Dermis microvascular lymphatic vessel endothelial cell (primary cell): ENCODE measurements around the gene TTC34. TPM values are rescaled to one million over a fixed set of nuclear protein-coding genes. Genes with fewer than 3 reads are reported as not detected.

Experiments used
- DNase-seq, 2 donors: peaks; one replicate each; pipeline versions ENCODE4 v3.0.0 to v3.0.0-alpha.2; 2010; ENCODE audit warnings: low read depth in 2 of 2
- total RNA-seq: library from RNA; depleted of rRNA; stranded (reverse); fragments of >200 nt; gene quantifications from 2 replicates; pipeline ENCODE4 v1.2.1, GENCODE V29; 2014

TTC34 gene
- total RNA-seq, 1 donor from 2014 or later = under 0.01 TPM

- DNase-seq = no peak
Observed at GRCh38 chr1:2606881-2607621, 194.4 kb downstream of the TTC34 start.

- DNase-seq = no peak
Observed at GRCh38 chr1:2606396-2606880, 195.1 kb downstream of the TTC34 start.

DNA sequence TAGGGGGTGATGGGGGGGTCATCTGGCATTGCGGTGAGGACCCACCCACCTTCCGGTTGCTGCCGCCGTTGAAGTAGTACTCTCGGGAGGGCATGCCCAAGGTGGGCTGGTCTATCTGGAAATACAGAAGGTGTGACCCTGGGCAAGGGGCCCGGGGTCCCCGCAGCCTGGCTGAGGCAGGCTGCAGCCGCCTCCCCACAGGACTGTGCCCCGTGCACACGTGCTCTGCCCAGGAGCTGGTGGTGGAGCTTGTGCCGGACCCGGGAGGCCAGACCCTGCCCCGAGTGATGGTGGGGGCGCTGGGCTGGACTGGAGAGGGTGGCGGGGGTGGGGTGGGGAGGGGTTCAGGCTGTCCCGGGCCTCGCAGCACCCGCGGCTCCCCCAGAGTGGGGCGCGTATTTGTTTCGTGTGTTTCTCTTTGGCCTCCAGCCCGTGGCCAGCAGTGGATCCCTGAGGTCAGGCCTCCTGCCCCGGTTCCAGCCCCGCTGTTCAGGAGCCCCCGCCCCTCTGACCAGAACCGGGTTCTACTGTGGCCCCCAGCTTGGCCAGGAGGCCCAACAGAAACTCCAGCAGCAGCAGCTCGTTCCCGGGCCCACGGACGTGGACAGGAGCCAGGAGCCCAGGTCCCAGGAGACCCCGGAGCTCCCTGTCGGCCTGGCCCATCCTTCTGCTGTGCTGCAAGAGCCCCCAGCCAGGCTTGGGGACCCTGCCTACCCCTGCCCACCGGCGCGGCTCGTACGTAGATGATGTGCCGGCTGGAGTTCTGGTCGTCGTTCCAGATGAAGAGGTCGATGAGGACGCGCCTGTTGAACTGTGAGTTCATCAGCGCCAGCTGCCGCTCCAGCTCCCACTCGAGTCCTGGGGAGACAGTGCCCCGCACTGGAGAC lies 195.7 kb downstream of the TTC34 start:
- DNase-seq = no peak

GRCh38 chr1:2604844-2605508 lies 196.5 kb downstream of the TTC34 start:
- no peak for DNase-seq

- no peak for DNase-seq
Observed at GRCh38 chr1:2604156-2604843, 197.2 kb downstream of the TTC34 start.

GRCh38 chr1:2603521-2604155 lies 197.9 kb downstream of the TTC34 start:
- DNase-seq = no peak

DNA sequence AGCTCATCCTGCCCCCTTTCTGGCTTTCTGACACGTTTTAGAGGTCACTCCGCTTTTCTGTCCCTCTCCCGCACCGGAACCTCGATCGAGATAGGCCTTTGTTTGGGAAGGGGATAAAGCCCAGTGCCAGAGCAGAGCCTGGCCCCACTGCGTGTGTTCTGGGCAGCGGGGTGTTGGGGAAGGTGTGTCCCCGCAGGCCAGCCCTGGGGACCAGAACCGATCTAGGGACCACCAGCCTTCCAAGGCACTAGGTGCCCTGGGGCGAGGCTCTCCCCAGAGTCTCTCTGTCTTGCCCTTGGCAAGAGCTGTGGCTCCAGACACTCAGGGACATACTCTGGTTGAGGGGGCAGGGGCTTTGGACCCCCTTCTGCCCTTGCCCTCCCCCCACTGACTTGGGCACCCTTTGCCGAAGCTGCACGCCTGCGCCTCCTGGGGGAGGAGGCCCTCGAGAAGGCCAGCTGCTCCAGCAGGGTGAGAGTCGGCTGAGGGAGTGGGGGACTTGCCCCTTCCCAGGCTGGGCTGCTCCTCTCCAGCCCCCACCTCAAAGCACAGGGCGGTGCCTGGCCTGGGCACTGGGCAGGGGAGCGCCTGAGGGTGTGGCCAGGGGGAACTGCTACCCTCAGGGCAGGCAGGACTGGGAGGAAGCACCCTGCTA lies 198.5 kb downstream of the TTC34 start:
- DNase-seq = no peak

GRCh38 chr1:2602311-2602835 lies 199.1 kb downstream of the TTC34 start:
- no peak for DNase-seq

DNA sequence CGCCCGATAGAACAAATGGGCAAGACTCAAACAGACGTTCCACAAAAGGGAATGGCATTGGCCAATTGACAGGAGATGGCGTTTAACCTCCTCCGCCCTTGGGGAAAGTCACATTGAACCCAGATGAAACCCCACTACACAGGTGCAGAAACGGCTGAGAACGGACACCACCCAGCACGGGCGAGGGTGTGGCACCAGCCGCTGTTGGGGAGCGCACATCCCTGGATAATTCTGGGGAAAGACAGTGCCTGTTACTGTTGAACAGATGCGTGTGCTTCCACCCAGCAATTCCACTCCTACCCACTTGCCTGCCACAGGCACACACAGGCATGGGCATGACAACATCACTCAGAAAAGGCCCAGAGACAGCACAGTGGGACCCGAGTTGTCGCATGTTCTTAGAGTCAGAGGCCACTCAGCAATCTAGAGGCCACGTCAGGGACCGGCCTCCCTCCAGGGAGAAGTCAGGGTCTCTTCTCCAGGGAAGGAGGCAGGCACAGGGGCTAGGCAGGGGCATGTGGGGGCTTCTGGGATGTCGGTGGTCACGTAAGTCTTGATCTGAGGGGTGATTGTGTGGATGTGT lies 199.7 kb downstream of the TTC34 start:
- DNase-seq = no peak

DNA sequence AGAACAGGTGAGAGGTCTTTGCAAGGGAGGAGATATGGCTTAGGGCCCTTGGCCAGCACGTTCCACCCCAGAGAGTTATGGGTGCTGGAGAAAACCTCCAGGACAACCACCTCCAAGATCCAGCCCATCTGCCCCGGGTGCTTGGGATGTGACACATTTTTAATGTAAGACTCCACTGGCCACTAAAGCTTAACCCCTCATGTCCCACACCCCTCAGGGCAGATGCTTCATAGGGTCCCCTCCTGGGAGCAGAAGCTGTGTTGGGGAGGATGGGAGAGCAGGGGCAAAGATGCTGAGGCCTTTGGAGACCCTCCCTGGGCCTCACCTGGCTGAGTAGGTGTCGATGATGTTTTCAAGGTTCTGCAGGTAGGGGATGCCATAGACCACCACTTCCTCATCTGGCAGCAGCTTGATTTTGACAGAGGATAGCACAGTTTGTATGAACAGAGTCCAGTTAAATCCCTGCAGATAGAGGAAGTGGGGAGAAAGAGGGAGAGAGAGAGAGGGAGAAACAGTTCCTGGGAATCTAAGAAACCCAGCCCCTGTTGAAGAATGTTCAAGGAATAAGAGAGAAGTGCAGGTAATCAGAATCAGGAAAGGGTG lies 203.1 kb downstream of the TTC34 start:
- DNase-seq = no peak

- DNase-seq = no peak
Observed at GRCh38 chr1:2597441-2598328, 203.8 kb downstream of the TTC34 start.

DNA sequence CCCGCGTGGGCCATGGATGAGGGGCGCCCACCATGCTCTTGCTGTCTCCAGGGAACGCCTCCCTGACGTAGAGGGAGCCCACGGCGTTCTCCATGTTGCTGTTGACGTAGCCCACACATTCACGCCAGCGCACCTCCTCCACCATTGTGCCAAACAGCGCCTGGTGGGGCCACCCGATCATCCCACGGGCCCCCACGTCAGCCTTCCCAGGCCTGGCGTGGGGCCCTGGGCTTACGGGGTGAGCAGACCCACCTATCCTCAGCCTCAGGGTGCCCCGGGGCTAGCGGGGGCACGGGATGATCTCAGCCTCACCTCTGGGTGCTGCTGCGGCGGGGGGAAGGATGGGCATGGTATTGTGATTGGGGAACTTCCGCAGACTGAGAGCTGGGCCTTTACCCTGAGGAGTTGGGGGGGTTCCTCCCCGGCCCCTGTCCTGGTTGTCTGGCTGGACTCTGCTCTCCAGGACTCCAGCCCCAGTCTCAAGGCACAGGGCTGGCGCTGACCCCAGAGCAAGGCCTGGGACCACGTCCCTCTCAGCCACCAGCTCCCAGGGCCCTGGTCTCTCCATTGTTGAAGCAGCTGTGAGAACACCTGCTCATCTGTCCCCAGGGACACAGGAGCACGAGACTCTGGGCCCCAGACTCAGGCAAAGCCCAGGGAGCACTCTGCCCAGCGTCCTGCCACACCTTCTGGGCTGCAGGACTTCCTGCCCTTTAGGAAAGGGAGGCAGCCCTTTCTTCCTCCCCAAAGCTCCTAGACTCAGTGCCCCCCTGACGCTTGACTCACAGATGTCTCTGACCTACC lies 204.8 kb downstream of the TTC34 start:
- DNase-seq = no peak

- no peak for DNase-seq
Observed at GRCh38 chr1:2595812-2596529, 205.5 kb downstream of the TTC34 start.

GRCh38 chr1:2595261-2595811 lies 206.2 kb downstream of the TTC34 start:
- no peak for DNase-seq

GRCh38 chr1:2594641-2595131 lies 206.8 kb downstream of the TTC34 start:
- no peak for DNase-seq

DNA sequence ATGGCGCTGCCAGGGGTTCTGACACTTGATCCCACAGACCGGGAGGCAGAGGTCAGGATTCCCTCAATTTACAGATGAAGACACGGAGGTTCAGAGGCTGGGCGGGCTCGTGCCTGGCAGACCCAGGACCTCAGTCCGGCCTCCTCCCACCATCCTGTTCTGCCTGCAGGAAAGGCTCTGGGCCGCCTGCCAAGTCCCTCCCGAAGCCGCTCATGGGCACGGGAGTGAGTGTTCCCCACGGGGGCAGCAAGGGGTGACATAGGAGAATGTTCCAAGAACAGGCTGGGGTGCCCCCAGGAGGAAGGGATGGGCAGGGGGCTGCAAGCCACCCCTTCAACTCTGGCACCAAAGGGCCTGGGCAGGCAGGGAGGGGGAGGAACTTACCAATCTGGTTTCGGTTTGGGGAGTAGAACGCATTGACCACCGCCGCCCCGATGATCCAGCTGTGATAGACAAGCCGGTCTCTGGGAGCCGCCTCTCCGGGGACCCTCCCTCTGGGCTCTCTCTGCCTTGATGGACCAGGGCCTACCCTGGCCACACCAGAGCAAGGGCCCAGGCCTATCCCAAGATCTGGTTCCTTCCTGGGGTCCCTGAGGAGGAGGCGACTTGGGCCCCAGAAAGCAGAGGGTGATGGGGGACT lies 207.4 kb downstream of the TTC34 start:
- peak in 1 of 2 donors; percentile 65 for DNase-seq
